Endothelial cell (in vitro differentiated cells): ENCODE data around the gene ELFN2. TPM values are rescaled to one million over a fixed set of nuclear protein-coding genes. Genes with fewer than 3 reads are reported as not detected.

Experiments used
- DNase-seq: peaks from one replicate; pipeline ENCODE4 v3.0.0; 2021; ENCODE audit warnings: low spot score
- H3K27ac Mint-ChIP-seq: one replicate; pipeline ENCODE4 v1.8.0; 2021; ENCODE audit warnings: mixed read lengths, inconsistent platforms; ENCODE audit not compliant: unreplicated experiment
- H3K27me3 Mint-ChIP-seq: one replicate; pipeline ENCODE4 v1.8.0; 2021; ENCODE audit warnings: mild to moderate bottlenecking, moderate library complexity, mixed read lengths, inconsistent platforms; ENCODE audit not compliant: unreplicated experiment
- H3K36me3 Mint-ChIP-seq: one replicate; pipeline ENCODE4 v1.8.0; 2021; ENCODE audit warnings: mild to moderate bottlenecking, low read depth, mixed read lengths, inconsistent platforms; ENCODE audit not compliant: unreplicated experiment
- H3K4me1 Mint-ChIP-seq: one replicate; pipeline ENCODE4 v1.8.0; 2021; ENCODE audit warnings: mild to moderate bottlenecking, mixed read lengths, inconsistent platforms; ENCODE audit not compliant: unreplicated experiment
- H3K4me3 Mint-ChIP-seq: one replicate; pipeline ENCODE4 v1.8.0; 2021; ENCODE audit warnings: mild to moderate bottlenecking, mixed read lengths, inconsistent platforms; ENCODE audit not compliant: unreplicated experiment
- H3K9me3 Mint-ChIP-seq: one replicate; pipeline ENCODE4 v1.8.0; 2021; ENCODE audit warnings: mixed read lengths, inconsistent platforms; ENCODE audit not compliant: unreplicated experiment
- CTCF ChIP-seq: fragments of 200-600 bp; sonication (generic); IDR thresholded peaks from one replicate; pipeline ENCODE4 v1.5.0; 2021; ENCODE audit warnings: antibody characterized with exemption; ENCODE audit not compliant: unreplicated experiment
- total RNA-seq: library from RNA; stranded (reverse); fragmentation: NEBNext Ultra II Directional; extraction: Animal tissue kit (Norgen Biotek cat#: 25700); gene quantifications from one replicate; pipeline ENCODE4 v1.2.1, GENCODE V29; 2021; ENCODE audit not compliant: unreplicated experiment

The ELFN2 gene
- total RNA-seq, 1 donor from 2014 or later: 1.2 TPM

GRCh38 chr22:37354670-37355069 lies 72.6 kb downstream of the ELFN2 start:
- Mint-ChIP-seq H3K36me3 (no peaks in the 10 kb centered on the region), H3K4me3 (no peak overlapping the region), H3K9me3 (no peaks in the 10 kb centered on the region), H3K27me3 (peaks cover 6% of the 10 kb centered on the region), H3K27ac (no peak overlapping the region), H3K4me1 (peaks cover 1% of the 10 kb centered on the region)
- TF ChIP-seq CTCF: no peak
- DNase-seq: no peak

GRCh38 chr22:37354261-37354660 lies 73.0 kb downstream of the ELFN2 start:
- no peak overlapping the region for H3K27ac Mint-ChIP-seq
- H3K4me3 Mint-ChIP-seq: no peak overlapping the region
- no peaks in the 10 kb centered on the region for H3K9me3 Mint-ChIP-seq
- TF ChIP-seq CTCF: no peak
- no peak for DNase-seq
- peaks cover 6% of the 10 kb centered on the region for H3K27me3 Mint-ChIP-seq
- no peaks in the 10 kb centered on the region for H3K4me1 Mint-ChIP-seq
- no peaks in the 10 kb centered on the region for H3K36me3 Mint-ChIP-seq

- no peak for DNase-seq
- TF ChIP-seq CTCF: no peak
- Mint-ChIP-seq H3K4me3 (no peak overlapping the region), H3K9me3 (no peaks in the 10 kb centered on the region), H3K36me3 (no peaks in the 10 kb centered on the region), H3K27me3 (peaks cover 6% of the 10 kb centered on the region), H3K4me1 (no peaks in the 10 kb centered on the region), H3K27ac (no peak overlapping the region)
These were observed 73.4 kb downstream of the ELFN2 start for GRCh38 chr22:37353839-37354238.

GRCh38 chr22:37352481-37352880 lies 74.8 kb downstream of the ELFN2 start:
- H3K27me3 Mint-ChIP-seq: peaks cover 6% of the 10 kb centered on the region
- H3K27ac Mint-ChIP-seq: no peak overlapping the region
- H3K36me3 Mint-ChIP-seq: no peaks in the 10 kb centered on the region
- H3K9me3 Mint-ChIP-seq: no peaks in the 10 kb centered on the region
- no peaks in the 10 kb centered on the region for H3K4me1 Mint-ChIP-seq
- no peak for DNase-seq
- TF ChIP-seq CTCF: no peak
- no peak overlapping the region for H3K4me3 Mint-ChIP-seq

GRCh38 chr22:37351232-37351631 lies 76.0 kb downstream of the ELFN2 start:
- DNase-seq: no peak
- TF ChIP-seq CTCF: no peak
- Mint-ChIP-seq H3K27me3 (peaks cover 6% of the 10 kb centered on the region), H3K27ac (no peak overlapping the region), H3K4me3 (no peak overlapping the region), H3K4me1 (no peaks in the 10 kb centered on the region), H3K36me3 (no peaks in the 10 kb centered on the region), H3K9me3 (no peaks in the 10 kb centered on the region)
